ENCODE measurements around the gene TRAF2.

TRAF2 gene

DNA sequence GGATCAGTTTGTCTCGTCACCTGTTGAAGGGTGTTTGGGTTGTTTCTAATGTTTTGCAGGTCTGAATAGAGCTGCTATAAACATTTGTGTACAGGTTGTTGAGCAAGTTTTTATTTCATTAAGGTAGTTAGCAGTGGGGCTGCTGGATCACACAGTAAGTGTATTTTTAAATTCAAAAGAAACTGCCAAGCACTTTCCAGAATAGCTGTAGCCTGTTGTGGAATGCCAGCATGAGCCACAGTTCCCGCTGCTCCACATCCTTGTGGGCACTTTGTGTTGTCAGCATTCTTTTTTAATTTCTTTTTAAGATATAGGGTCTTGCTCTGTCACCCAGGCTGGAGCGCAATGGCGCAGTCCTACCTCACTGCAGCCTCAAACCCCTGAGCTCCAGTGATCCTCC lies 43.7 kb downstream of the TRAF2 start:
- TF ChIP-seq CEBPB (IDR thresholded peaks at IDR 0.05) (no peak), EGR1 (IDR thresholded peaks at IDR 0.05) (no peak), REST (IDR thresholded peaks at IDR 0.05; ENCODE audit: low read depth) (no peak), TAF1 (IDR thresholded peaks at IDR 0.05; ENCODE audit: low read depth) (no peak), TCF12 (IDR thresholded peaks at IDR 0.05; ENCODE audit: low read depth) (no peak), EP300 (IDR thresholded peaks at IDR 0.05; ENCODE audit: borderline replicate concordance) (no peak), YY1 (IDR thresholded peaks at IDR 0.05; ENCODE audit: low read depth) (no peak), FOXM1 (IDR thresholded peaks at IDR 0.05; ENCODE audit: borderline replicate concordance, low read depth) (no peak), NFIC (IDR thresholded peaks at IDR 0.05) (no peak), USF1 (IDR thresholded peaks at IDR 0.05) (no peak), RAD21 (IDR thresholded peaks at IDR 0.05; ENCODE audit: low read depth) (no peak), MAX (IDR thresholded peaks at IDR 0.05) (no peak), ZBTB7A (IDR thresholded peaks at IDR 0.05; ENCODE audit: low read depth) (no peak), CREB1 (IDR thresholded peaks at IDR 0.05; ENCODE audit: low read depth) (no peak), TEAD4 (IDR thresholded peaks at IDR 0.05) (no peak)

DNA sequence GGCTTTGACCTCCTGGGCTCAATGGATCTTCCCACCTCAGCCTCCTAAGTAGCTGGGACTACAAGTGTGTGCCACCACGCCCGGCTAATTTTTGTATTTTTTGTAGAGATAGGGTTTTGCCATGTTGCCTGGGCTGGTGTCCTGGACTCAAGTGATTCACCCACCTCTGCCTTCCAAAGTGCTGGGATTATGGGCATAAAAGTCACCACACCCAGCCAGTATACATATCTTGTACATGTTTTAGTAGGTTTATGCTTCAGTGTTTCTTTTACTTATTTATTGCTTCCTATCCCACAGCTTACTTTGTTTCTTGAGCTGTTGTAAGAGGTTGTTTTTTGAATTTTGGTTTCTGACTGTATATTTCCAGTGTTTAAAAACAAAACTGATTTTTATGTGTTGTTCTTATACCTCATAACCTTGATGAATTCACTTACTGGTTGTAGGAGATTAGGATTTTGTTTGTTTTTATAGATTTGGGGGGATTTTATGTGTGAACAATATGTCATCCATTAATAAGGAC lies 45.4 kb downstream of the TRAF2 start:
- TF ChIP-seq TAF1 (IDR thresholded peaks at IDR 0.05; ENCODE audit: low read depth), result no peak
- TF ChIP-seq MAX (IDR thresholded peaks at IDR 0.05), result no peak
- TF ChIP-seq TCF12 (IDR thresholded peaks at IDR 0.05; ENCODE audit: low read depth), result no peak
- no peak for TF ChIP-seq EP300 (IDR thresholded peaks at IDR 0.05; ENCODE audit: borderline replicate concordance)
- no peak for TF ChIP-seq TEAD4 (IDR thresholded peaks at IDR 0.05)
- TF ChIP-seq CREB1 (IDR thresholded peaks at IDR 0.05; ENCODE audit: low read depth), result no peak
- TF ChIP-seq NFIC (IDR thresholded peaks at IDR 0.05), result no peak
- TF ChIP-seq REST (IDR thresholded peaks at IDR 0.05; ENCODE audit: low read depth), result no peak
- no peak for TF ChIP-seq RAD21 (IDR thresholded peaks at IDR 0.05; ENCODE audit: low read depth)
- no peak for TF ChIP-seq CEBPB (IDR thresholded peaks at IDR 0.05)

GRCh38 chr9:136934277-136934676 lies 48.0 kb downstream of the TRAF2 start:
- TF ChIP-seq TAF1 (IDR thresholded peaks at IDR 0.05; ENCODE audit: low read depth) (no peak), ZBTB7A (IDR thresholded peaks at IDR 0.05; ENCODE audit: low read depth) (no peak), REST (IDR thresholded peaks at IDR 0.05; ENCODE audit: low read depth) (no peak), CEBPB (IDR thresholded peaks at IDR 0.05) (no peak), USF1 (IDR thresholded peaks at IDR 0.05) (no peak), FOXM1 (IDR thresholded peaks at IDR 0.05; ENCODE audit: borderline replicate concordance, low read depth) (no peak), YY1 (IDR thresholded peaks at IDR 0.05; ENCODE audit: low read depth) (no peak), NFIC (IDR thresholded peaks at IDR 0.05) (no peak), RAD21 (IDR thresholded peaks at IDR 0.05; ENCODE audit: low read depth) (no peak), MAX (IDR thresholded peaks at IDR 0.05) (no peak), CREB1 (IDR thresholded peaks at IDR 0.05; ENCODE audit: low read depth) (no peak), TEAD4 (IDR thresholded peaks at IDR 0.05) (no peak), TCF12 (IDR thresholded peaks at IDR 0.05; ENCODE audit: low read depth) (no peak), EGR1 (IDR thresholded peaks at IDR 0.05) (no peak)

- TF ChIP-seq TEAD4 (IDR thresholded peaks at IDR 0.05), result no peak
- no peak for TF ChIP-seq TAF1 (IDR thresholded peaks at IDR 0.05; ENCODE audit: low read depth)
- no peak for TF ChIP-seq RAD21 (IDR thresholded peaks at IDR 0.05; ENCODE audit: low read depth)
- TF ChIP-seq CREB1 (IDR thresholded peaks at IDR 0.05; ENCODE audit: low read depth), result no peak
- no peak for TF ChIP-seq FOXM1 (IDR thresholded peaks at IDR 0.05; ENCODE audit: borderline replicate concordance, low read depth)
- no peak for TF ChIP-seq MAX (IDR thresholded peaks at IDR 0.05)
- TF ChIP-seq NFIC (IDR thresholded peaks at IDR 0.05), result no peak
- TF ChIP-seq REST (IDR thresholded peaks at IDR 0.05; ENCODE audit: low read depth), result no peak
- no peak for TF ChIP-seq ZBTB7A (IDR thresholded peaks at IDR 0.05; ENCODE audit: low read depth)
- no peak for TF ChIP-seq TCF12 (IDR thresholded peaks at IDR 0.05; ENCODE audit: low read depth)
- TF ChIP-seq EP300 (IDR thresholded peaks at IDR 0.05; ENCODE audit: borderline replicate concordance), result no peak
- no peak for TF ChIP-seq USF1 (IDR thresholded peaks at IDR 0.05)
Measured at GRCh38 chr9:136935651-136936050, 49.3 kb downstream of the TRAF2 start.

Measured in Ishikawa (cell line).